ENCODE measurements around the gene CBX8.

GRCh38 chr17:79822583-79823124, 25.8 kb upstream of the CBX8 start:
- TF ChIP-seq CTCF (IDR thresholded peaks at IDR 0.05; ENCODE audit: low read depth, low read length), result no peak
- no peak for TF ChIP-seq EZH2phosphoT487 (IDR thresholded peaks at IDR 0.05; ENCODE audit: low read depth)

All from OCI-LY3 (cell line).